Activated T-cell treated with anti-CD3 and anti-CD28 coated beads for 1 hour (primary cell): ENCODE results near the gene CCDC112.

Experiments used
- DNase-seq: peaks from one replicate; pipeline ENCODE4 v3.0.0-alpha.2; 2020; ENCODE audit warnings: low read depth

The CCDC112 gene

GRCh38 chr5:115317320-115317719 is 20.9 kb upstream of the CCDC112 start:
- DNase-seq = no peak

- no peak for DNase-seq
Observed at GRCh38 chr5:115313632-115314031, 17.2 kb upstream of the CCDC112 start.

GRCh38 chr5:115313052-115313451 is 16.6 kb upstream of the CCDC112 start:
- DNase-seq = no peak

GRCh38 chr5:115309751-115310370 is 13.4 kb upstream of the CCDC112 start:
- DNase-seq = no peak

GRCh38 chr5:115308815-115309214 is 12.4 kb upstream of the CCDC112 start:
- no peak for DNase-seq

GRCh38 chr5:115306011-115306536 is 9.6 kb upstream of the CCDC112 start:
- no peak for DNase-seq

GRCh38 chr5:115304496-115304895 is 8.0 kb upstream of the CCDC112 start:
- DNase-seq = no peak

GRCh38 chr5:115298811-115299210 is 2.4 kb upstream of the CCDC112 start:
- DNase-seq = no peak

GRCh38 chr5:115297031-115297430 is 577 bp upstream of the CCDC112 start:
- DNase-seq = no peak

- no peak for DNase-seq
Observed at GRCh38 chr5:115295777-115296123, 704 bp downstream of the CCDC112 start.

- DNase-seq = no peak
Observed at GRCh38 chr5:115291397-115291796, 5.1 kb downstream of the CCDC112 start.

- DNase-seq = no peak
Observed at GRCh38 chr5:115289104-115289503, 7.3 kb downstream of the CCDC112 start.

GRCh38 chr5:115284021-115284420 is 12.4 kb downstream of the CCDC112 start:
- DNase-seq = no peak

- DNase-seq = no peak
Observed at GRCh38 chr5:115282131-115282530, 14.3 kb downstream of the CCDC112 start.

GRCh38 chr5:115274584-115274983 is 21.9 kb downstream of the CCDC112 start:
- DNase-seq = no peak

GRCh38 chr5:115272297-115272958 is 24.0 kb downstream of the CCDC112 start:
- DNase-seq = no peak

- no peak for DNase-seq
Observed at GRCh38 chr5:115271295-115272050, 25.0 kb downstream of the CCDC112 start.

- DNase-seq = no peak
Observed at GRCh38 chr5:115267617-115268016, 28.8 kb downstream of the CCDC112 start.

GRCh38 chr5:115265220-115265619 is 31.2 kb downstream of the CCDC112 start:
- no peak for DNase-seq

- no peak for DNase-seq
Observed at GRCh38 chr5:115264786-115265185, 31.7 kb downstream of the CCDC112 start.

GRCh38 chr5:115263078-115263380 is 33.4 kb downstream of the CCDC112 start:
- DNase-seq = no peak

- peak; percentile 52 for DNase-seq
Observed at GRCh38 chr5:115262321-115263077, 34.0 kb downstream of the CCDC112 start, which contains the start of gene PGGT1B. Gene PGGT1B, minus strand, starts transcription at chr5:115262877. Its CDS starts 26 bp downstream, at chr5:115262851.

GRCh38 chr5:115262011-115262320 is 34.5 kb downstream of the CCDC112 start:
- no peak for DNase-seq
